Renal cortical epithelial cell (primary cell): Measurements from ENCODE around the gene CDC42BPB. TPM values are rescaled to one million over a fixed set of nuclear protein-coding genes. Genes with fewer than 3 reads are reported as not detected.
"Not testable (repeated sequence)": the region's sequence is repeated elsewhere in the genome, so short reads cannot be mapped to it uniquely, and the experiment has no call there.

Experiments used
- DNase-seq: peaks from one replicate; pipeline ENCODE4 v3.0.0-alpha.2; 2011; ENCODE audit warnings: low read depth
- total RNA-seq: library from RNA; depleted of rRNA; stranded (reverse); fragments of >200 nt; gene quantifications from 2 replicates; pipeline ENCODE4 v1.2.3, GENCODE V29; 2014

The CDC42BPB gene
- total RNA-seq, 1 donor from 2014 or later = 235 TPM

GRCh38 chr14:103047453-103047852, 9.9 kb downstream of the CDC42BPB start:
- not testable (repeated sequence) for DNase-seq

DNA sequence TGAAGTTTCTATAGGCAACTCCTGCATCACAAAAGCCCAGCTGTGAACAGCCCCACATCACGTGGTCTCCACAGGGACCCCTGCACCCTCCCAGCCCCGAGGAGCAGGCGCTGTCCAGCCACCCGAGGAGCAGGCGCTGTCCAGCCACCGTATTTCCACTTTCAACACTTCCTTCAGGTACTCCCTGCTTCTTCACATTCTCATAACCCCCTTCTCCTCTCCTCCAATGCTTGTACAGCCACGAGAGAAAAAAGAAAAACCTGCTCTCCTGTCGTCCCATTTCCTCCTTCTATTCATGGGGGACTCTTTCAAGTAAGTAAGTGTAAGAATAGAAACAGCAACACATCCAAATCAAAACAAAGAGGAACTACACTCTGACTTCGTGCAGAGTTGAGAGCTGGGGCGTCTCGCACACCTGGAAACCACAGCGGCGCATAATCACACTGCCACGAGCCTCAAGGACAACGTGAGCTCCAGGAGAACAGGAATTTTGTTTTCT, 11.9 kb downstream of the CDC42BPB start:
- no peak for DNase-seq

GRCh38 chr14:103043257-103044015, 13.9 kb downstream of the CDC42BPB start:
- DNase-seq = no peak

GRCh38 chr14:103041464-103041863, 15.9 kb downstream of the CDC42BPB start:
- no peak for DNase-seq

GRCh38 chr14:103033681-103034096, 23.7 kb downstream of the CDC42BPB start:
- DNase-seq = no peak

GRCh38 chr14:103031956-103032355, 25.4 kb downstream of the CDC42BPB start:
- DNase-seq = no peak

DNA sequence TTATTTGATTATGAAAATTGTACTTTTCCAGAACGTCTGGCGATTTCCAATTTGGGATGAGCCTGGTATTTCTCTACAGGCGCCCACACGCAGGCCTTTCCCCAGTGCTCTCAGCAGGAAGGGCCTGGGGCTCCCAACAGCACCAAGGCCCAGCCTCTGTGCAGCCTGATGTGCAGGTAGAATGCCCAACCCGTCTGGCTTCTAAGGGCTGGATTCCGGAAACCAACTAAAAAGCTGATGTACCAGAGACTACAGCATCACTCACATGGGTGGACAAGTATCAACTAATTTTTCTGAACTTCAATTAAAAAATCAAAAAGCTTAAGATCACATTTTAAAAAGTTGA, 25.8 kb downstream of the CDC42BPB start:
- no peak for DNase-seq

DNA sequence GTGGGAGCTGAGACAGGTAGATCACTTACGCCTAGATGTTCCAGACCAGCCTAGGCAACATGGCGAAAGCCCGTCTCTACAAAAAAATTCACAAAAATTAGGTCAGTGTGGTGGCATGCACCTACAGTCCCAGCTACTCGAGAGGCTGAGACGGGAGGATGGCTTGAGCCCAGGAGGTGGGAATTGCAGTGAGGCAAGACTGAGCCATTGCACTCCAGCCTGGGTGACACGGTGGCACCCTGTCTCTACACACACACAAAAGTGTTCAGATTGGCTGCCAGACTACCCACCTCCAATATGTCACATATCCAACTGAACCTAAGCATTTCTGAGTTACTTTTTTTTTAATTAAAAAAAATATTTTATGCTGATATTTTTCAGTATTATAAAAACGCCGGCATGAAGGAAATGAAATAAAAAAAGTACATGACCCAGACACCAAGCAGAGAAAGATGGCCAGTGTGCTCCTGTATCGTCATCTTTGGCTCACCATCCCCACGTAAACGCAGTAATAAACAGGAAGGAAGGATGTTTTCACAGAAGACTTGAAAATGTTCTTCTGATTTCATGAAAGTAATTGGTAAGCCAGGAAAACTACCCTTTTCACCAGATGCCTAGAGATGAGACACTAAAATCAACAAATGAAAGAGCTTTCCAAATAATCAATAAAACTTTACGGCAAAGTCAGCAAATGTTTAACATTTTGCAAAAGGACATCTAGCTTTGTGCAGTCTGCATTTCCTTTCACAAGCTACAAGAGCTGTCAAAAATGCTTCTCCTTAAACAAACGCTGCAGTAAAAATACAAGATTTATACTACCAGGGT, 26.4 kb downstream of the CDC42BPB start:
- no peak for DNase-seq

- no peak for DNase-seq
These were observed 27.4 kb downstream of the CDC42BPB start for GRCh38 chr14:103029936-103030335.

DNA sequence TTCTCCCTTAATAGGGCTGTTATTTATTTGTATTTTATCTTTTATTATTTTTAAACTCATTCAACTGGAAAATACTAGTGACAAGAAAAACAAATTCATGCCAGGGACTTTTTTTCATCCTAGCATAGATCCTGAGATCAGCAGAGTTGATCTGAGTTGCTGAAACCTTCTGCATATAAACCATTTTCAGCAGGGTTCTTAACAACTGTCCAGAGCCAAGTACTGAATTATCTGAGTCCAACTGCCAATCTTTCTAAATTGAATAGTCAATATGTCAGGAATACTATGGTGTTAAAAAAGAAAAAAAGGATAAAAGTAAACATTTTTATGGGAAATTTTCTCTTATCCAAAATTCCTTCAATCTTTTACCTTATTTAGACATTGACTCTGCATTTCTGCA, 28.6 kb downstream of the CDC42BPB start:
- DNase-seq = no peak

DNA sequence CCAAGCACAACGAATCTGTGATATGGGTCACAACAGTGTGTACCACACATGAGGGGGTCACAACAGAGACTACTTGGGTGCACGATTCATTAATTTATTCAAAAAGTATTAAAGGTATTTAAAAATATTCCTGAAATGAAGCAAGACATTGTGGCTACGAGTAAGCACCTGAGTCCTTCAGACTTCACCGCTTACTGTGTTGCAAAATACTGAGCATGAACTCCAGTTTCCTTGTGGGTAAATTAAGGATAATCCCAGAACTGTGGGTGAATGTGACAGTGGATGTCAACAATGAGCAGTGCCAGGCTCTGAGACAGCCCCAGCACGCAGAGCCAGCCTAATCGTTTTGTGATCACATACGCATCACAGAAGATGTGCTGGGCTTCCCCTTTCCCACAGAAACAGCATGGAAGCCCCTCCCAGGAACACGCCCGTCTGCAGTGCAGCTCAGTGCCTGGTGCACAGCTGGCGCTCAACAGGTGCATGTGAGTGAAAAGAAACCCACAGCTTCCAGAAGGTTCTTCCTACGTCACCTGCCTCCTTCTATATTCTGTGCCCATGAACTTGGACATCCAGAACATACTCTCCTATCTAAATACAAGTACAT, 29.1 kb downstream of the CDC42BPB start:
- DNase-seq = peak; percentile 33

DNA sequence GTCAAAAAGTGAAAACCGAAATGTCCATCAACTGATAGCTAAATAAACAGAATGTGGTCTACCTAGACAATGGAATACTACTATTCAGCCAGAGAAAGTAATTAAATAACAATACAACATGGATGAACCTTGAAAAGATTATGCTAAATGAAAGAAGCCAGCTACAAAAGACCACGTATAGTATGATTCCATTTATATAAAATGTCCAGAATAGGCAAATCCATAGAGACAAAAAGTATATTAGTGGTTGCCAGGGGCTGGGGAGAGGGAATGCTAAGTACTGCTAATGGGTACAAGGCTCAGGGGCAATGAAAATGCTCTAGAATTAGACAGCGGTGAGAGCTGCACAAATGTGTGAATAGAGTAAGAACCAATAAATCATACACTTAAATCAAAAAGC, 29.9 kb downstream of the CDC42BPB start:
- DNase-seq = no peak

GRCh38 chr14:103026988-103027387, 30.4 kb downstream of the CDC42BPB start:
- no peak for DNase-seq

DNA sequence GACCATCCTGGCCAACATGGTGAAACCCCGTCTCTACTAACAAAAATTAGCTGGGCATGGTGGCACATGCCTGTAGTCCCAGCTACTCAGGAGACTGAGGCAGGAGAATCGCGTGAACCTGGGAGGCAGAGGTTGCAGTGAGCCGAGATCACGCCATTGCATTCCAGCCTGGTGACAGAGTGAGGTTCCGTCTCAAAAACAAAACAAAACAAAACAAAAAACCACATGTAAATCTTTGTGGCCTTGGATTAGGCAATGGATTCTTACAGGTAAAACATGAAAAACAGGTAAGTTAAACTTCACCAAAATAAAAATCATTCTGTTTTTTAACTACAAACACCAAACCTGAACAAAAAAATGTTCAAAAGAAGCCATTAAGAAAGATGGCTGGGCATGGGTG, 31.2 kb downstream of the CDC42BPB start:
- not testable (repeated sequence) for DNase-seq

GRCh38 chr14:103023881-103024473, 33.4 kb downstream of the CDC42BPB start:
- DNase-seq = no peak

GRCh38 chr14:103022685-103023044, 34.7 kb downstream of the CDC42BPB start:
- DNase-seq = peak; percentile 41

GRCh38 chr14:103022002-103022684, 35.2 kb downstream of the CDC42BPB start:
- DNase-seq = no peak

- no peak for DNase-seq
These were observed 35.7 kb downstream of the CDC42BPB start for GRCh38 chr14:103021684-103022001.

DNA sequence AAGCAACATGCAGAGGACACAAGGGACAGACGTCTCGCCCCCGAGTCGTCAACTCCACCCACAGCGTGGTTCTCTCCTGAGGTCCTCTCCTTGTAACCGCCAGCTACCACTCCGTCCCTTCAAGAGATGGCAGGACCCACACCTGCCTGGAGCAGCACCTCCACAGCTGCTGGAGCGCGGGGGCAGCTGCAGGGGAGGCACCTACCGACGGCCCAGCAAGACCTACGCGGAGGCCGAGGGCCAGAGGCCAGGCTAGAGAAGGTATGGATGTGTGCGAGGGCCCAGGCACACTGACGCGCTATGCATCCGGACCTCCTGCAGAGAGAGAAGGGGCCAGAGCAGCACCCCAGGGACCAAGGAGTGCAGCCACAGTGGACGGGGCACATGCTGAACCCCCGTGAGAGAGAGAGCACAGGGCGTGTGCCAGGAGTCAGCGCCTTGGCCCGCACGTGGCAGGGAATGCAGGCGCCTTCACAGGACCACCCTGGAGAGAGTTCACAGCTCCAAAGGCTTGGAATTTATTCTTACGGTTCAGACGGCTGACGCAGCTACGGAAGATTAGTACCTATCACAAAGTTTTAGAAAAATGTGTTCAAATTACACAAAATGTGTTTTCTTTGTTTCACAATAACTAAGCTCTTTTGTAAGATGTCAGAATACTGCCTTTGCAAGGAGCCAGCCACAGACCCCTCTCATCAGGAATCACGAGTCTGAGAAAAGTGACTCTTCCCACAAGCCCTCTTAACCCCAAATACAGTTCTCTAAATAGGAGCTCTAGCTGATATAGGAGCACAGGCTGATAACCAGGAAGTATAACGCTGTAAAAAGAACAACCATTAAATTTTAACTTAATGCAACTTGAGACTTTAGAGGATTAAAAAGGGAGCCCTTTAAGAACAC, 36.8 kb downstream of the CDC42BPB start:
- no peak for DNase-seq

DNA sequence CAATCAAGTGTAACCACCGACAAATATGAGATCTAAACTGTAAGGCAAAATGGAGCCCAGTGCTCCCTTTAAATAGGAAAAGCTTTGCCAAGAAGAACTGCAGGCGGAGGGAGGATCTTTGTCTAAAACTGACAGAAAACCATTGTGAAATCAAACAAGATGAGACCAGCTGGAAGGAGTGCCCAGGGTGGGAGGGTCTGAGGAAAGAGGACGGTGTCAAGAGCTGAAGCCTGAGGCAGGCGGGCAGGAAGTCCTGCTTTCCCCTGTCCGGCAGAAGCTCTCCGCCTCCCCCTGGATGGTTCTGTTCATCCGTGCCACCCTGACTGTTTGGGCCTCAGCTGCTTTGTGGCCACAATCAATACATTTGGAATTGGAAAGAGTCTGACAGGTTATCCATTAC, 37.5 kb downstream of the CDC42BPB start:
- DNase-seq = no peak

DNA sequence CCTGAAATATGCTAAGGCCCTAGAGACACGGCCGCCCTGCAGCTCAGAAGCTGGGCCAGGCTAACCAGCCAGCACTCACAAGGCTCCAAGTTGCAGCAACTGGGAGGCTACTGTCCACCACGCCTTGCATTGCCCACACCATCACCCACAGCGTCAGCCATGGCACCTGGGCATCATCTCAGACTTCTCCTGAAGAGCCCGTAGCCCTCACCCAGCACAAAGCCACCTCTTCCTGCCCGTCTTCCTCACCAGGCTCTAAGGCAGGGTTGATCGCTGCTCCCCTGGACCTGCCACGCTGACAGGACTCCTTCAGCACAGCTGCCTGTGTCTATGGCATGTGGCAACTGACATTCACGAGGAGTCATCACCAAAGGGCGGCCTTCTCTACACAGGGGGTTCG, 38.1 kb downstream of the CDC42BPB start:
- no peak for DNase-seq
